Measurements from ENCODE around the gene RAB3GAP2.
"Not testable (repeated sequence)": the region's sequence is repeated elsewhere in the genome, so short reads cannot be mapped to it uniquely, and the experiment has no call there.

The RAB3GAP2 gene

GRCh38 chr1:220239213-220239612 is 33.0 kb downstream of the RAB3GAP2 start:
- no peak overlapping the region for H3K4me3 ChIP-seq (ENCODE audit: low read length)
- no peak for DNase-seq (ENCODE audit: low read depth)
- no peak for TF ChIP-seq CTCF (conservative IDR thresholded peaks at IDR 0.05; ENCODE audit: low read depth, low read length)

GRCh38 chr1:220236278-220236677 is 36.0 kb downstream of the RAB3GAP2 start:
- not testable (repeated sequence) for DNase-seq (ENCODE audit: low read depth); H3K4me3 ChIP-seq (ENCODE audit: low read length)

GRCh38 chr1:220235462-220235861 is 36.8 kb downstream of the RAB3GAP2 start:
- H3K4me3 ChIP-seq (ENCODE audit: low read length), result no peak overlapping the region
- no peak for TF ChIP-seq CTCF (conservative IDR thresholded peaks at IDR 0.05; ENCODE audit: low read depth, low read length)
- no peak for DNase-seq (ENCODE audit: low read depth)

- TF ChIP-seq CTCF (conservative IDR thresholded peaks at IDR 0.05; ENCODE audit: low read depth, low read length), result no peak
- no peak for DNase-seq (ENCODE audit: low read depth)
Measured at GRCh38 chr1:220233927-220234326, 38.3 kb downstream of the RAB3GAP2 start.

GRCh38 chr1:220229771-220230170 is 42.5 kb downstream of the RAB3GAP2 start:
- no peak for TF ChIP-seq CTCF (conservative IDR thresholded peaks at IDR 0.05; ENCODE audit: low read depth, low read length)
- DNase-seq (ENCODE audit: low read depth), result no peak
- no peak overlapping the region for H3K4me3 ChIP-seq (ENCODE audit: low read length)

More at GRCh38 chr1:220233927-220234326, 38.3 kb downstream of the RAB3GAP2 start:
- no peak overlapping the region for H3K4me3 ChIP-seq (ENCODE audit: low read length)

- H3K4me3 ChIP-seq (ENCODE audit: low read length), result no peak overlapping the region
- no peak for DNase-seq (ENCODE audit: low read depth)
- TF ChIP-seq CTCF (conservative IDR thresholded peaks at IDR 0.05; ENCODE audit: low read depth, low read length), result no peak
Measured at GRCh38 chr1:220227393-220227792, 44.9 kb downstream of the RAB3GAP2 start.

- no peak overlapping the region for H3K4me3 ChIP-seq (ENCODE audit: low read length)
- DNase-seq (ENCODE audit: low read depth), result no peak
- TF ChIP-seq CTCF (conservative IDR thresholded peaks at IDR 0.05; ENCODE audit: low read depth, low read length), result no peak
Measured at GRCh38 chr1:220226752-220227151, 45.5 kb downstream of the RAB3GAP2 start.

GRCh38 chr1:220225957-220226356 is 46.3 kb downstream of the RAB3GAP2 start:
- H3K4me3 ChIP-seq (ENCODE audit: low read length), result no peak overlapping the region
- no peak for DNase-seq (ENCODE audit: low read depth)
- no peak for TF ChIP-seq CTCF (conservative IDR thresholded peaks at IDR 0.05; ENCODE audit: low read depth, low read length)
